SJCRH30 (cell line): ENCODE measurements around the gene AXIN1. TPM values are rescaled to one million over a fixed set of nuclear protein-coding genes. Genes with fewer than 3 reads are reported as not detected.

Experiments
- DNase-seq, 2 experiments: peaks; one replicate each; pipeline ENCODE4 v3.0.0-alpha.2; 2015 to 2020
- H3K27ac ChIP-seq: fragments of 250-450 bp; sonication (Bioruptor Pico); 2 replicates; pipeline ENCODE4 v1.5.1; 2020; ENCODE audit warnings: mild to moderate bottlenecking, moderate library complexity
- H3K27me3 ChIP-seq: fragments of 250-450 bp; sonication (Bioruptor Pico); 2 replicates; pipeline ENCODE4 v1.5.1; 2020; ENCODE audit warnings: mild to moderate bottlenecking, moderate library complexity
- H3K36me3 ChIP-seq: fragments of 250-450 bp; sonication (Bioruptor Pico); 2 replicates; pipeline ENCODE4 v1.5.1; 2020; ENCODE audit warnings: mild to moderate bottlenecking, moderate library complexity
- H3K4me1 ChIP-seq: fragments of 250-450 bp; sonication (Bioruptor Pico); 2 replicates; pipeline ENCODE4 v1.5.1; 2020; ENCODE audit warnings: mild to moderate bottlenecking, moderate library complexity
- H3K4me3 ChIP-seq: fragments of 250-450 bp; sonication (Bioruptor Pico); 2 replicates; pipeline ENCODE4 v1.5.1; 2020; ENCODE audit warnings: mild to moderate bottlenecking, moderate library complexity
- H3K9me3 ChIP-seq: fragments of 250-450 bp; sonication (Bioruptor Pico); replicated peaks from 2 replicates; pipeline ENCODE4 v1.5.1; 2020; ENCODE audit warnings: mild to moderate bottlenecking, moderate library complexity
- total RNA-seq: library from RNA; depleted of rRNA; stranded (reverse); fragments of >200 nt; shearing (Covaris generic); gene quantifications from 2 replicates; pipeline ENCODE4 v1.2.3, GENCODE V29; 2014; rRNA removed

The AXIN1 gene
- total RNA-seq, 1 experiment from 2014 or later: 20.9 TPM

DNA sequence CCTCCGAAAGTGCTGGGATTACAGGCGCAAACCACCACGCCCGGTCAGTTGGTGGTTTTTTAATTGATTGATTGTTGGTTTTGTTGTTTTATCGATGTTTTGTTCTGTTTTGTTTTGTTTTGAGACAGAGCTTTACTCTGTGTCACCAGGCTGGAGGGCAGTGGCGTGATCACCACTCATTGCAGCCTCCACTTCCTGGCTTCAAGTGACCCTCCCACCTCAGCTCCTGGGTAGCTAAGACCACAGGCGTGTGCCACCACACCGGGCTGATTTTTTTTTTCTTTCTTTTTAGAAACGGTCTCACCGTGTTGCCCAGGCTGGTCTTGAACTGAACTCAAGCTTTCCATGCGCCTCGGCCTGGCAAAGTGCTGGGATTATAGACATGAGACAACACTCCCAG is 105.5 kb downstream of the AXIN1 start:
- Histone ChIP-seq H3K4me3 (no peak overlapping the region), H3K4me1 (no peaks in the 10 kb centered on the region), H3K27me3 (no peaks in the 10 kb centered on the region), H3K27ac (no peak overlapping the region), H3K36me3 (no peaks in the 10 kb centered on the region; the same call in 1 of the 2 replicates), H3K9me3 (no peaks in the 10 kb centered on the region)
- DNase-seq: no peak

DNA sequence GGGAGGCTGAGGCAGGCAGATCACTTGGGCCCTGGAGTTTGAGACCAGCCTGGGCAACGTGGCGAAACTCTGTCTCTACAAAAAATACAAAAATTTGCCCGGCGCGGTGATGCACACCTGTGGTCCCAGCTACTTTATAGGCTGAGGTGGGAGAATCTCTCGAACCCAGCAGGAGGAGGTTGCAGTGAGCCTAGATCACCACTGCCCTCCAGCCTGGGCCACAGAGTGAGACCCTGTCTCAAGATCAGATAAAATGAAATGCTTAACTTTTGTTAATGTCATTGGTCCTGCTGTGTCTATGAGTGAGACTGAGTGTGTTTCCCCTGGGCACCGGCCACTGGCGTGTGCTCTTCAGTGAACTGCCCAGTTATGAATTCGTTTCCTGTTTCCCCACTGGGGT is 107.4 kb downstream of the AXIN1 start:
- no peak overlapping the region for H3K27ac ChIP-seq
- H3K36me3 ChIP-seq: no peaks in the 10 kb centered on the region; the same call in 1 of the 2 replicates
- DNase-seq: no peak
- no peaks in the 10 kb centered on the region for H3K27me3 ChIP-seq
- no peak overlapping the region for H3K4me3 ChIP-seq
- H3K9me3 ChIP-seq: no peaks in the 10 kb centered on the region
- no peaks in the 10 kb centered on the region for H3K4me1 ChIP-seq

DNA sequence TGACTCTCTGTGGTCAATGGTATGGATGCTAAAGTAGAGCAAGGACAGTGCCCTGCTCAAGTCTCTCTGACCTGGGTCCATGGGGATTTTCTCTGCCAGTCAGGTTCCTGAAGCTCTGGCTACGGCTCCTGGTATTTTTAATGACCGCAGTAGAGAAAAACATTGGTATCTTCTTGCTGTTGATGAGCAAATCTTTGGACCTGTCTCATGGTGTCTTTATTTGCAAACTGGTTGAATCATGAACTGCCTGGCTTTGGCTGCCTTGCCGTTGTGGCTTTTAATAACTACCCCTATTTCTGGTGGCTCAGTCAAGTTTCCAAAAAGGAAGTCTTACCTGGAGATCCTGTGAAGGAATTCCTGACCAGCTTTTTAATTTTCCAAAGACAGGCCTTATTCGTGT is 109.2 kb downstream of the AXIN1 start:
- Histone ChIP-seq H3K9me3 (no peaks in the 10 kb centered on the region), H3K4me1 (no peaks in the 10 kb centered on the region), H3K27me3 (no peaks in the 10 kb centered on the region), H3K36me3 (no peaks in the 10 kb centered on the region; the same call in 1 of the 2 replicates), H3K27ac (no peak overlapping the region), H3K4me3 (no peak overlapping the region)
- no peak for DNase-seq

DNA sequence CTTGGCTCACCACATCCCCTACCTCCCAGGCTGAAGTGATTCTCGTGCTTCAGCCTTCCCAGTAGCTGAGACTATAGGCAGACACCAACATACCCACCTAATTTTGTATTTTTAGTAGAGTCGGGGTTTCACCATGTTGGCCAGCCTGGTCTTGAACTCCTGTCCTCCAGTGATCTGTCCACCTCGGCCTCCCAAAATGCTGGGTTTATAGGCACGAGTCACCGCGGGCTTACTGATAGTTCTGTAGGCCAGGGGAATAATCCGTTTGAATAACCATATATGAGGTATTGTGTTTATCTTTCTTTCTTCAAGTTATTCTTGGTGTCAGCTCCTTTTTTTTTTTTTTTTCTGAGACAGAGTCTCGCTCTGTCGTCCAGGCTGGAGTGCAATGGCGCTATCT is 110.2 kb downstream of the AXIN1 start:
- no peak overlapping the region for H3K27ac ChIP-seq
- no peaks in the 10 kb centered on the region for H3K27me3 ChIP-seq
- H3K9me3 ChIP-seq: no peaks in the 10 kb centered on the region
- no peak overlapping the region for H3K4me3 ChIP-seq
- no peaks in the 10 kb centered on the region for H3K4me1 ChIP-seq
- no peak for DNase-seq
- no peaks in the 10 kb centered on the region; the same call in 1 of the 2 replicates for H3K36me3 ChIP-seq

DNA sequence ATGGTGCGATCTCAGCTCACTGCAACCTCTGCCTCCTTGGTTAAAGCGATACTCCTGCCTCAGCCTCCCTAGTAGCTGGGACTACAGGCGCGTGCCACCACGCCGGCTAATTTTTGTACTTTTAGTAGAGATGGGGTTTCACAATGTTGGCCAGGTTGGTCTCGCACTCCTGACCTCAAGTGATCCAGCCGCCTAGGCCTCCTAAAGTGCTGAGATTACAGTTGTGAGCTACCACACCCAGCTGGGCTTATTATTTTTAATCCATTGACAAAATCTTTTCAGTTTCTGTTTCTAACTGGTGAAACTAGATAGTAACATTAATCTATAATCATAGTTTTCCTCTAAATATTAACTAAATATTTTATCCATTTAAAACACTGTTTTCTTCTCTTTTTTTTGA is 112.0 kb downstream of the AXIN1 start:
- Histone ChIP-seq H3K4me3 (no peak overlapping the region), H3K9me3 (no peaks in the 10 kb centered on the region), H3K27me3 (no peaks in the 10 kb centered on the region), H3K36me3 (no peaks in the 10 kb centered on the region), H3K4me1 (no peaks in the 10 kb centered on the region), H3K27ac (no peak overlapping the region)
- DNase-seq: no peak

DNA sequence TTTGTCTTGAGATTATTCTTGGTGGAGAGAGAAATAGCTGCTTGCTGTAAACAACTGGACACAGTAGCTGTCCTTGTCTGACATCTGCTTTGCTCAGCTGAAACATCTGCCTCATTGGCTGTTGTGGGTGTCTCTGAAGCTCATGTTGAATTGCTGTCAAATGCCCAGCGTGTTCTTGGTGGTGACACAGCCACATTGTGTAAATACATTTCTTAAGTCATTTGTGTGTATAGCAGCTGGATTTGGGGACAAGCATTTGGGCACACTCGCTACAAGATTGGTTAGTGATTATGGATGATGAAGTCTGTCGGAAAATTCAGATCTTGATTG is 112.6 kb downstream of the AXIN1 start:
- Histone ChIP-seq H3K4me1 (no peaks in the 10 kb centered on the region), H3K27me3 (no peaks in the 10 kb centered on the region), H3K9me3 (no peaks in the 10 kb centered on the region), H3K4me3 (no peak overlapping the region), H3K36me3 (no peaks in the 10 kb centered on the region), H3K27ac (no peak overlapping the region)
- no peak for DNase-seq

Other genes starting within 250 kb of the AXIN1 start
- 9.8 and 11.5 TPM in 2 replicates for gene NPRL3, start 214.1 kb downstream of the AXIN1 start, total RNA-seq
- not detected in 2 replicates for gene HBZ, start 200.1 kb downstream of the AXIN1 start, total RNA-seq
- not detected in 2 replicates for gene HBM, start 186.7 kb downstream of the AXIN1 start, total RNA-seq
- gene HBA2, start 179.8 kb downstream of the AXIN1 start, total RNA-seq: not detected in 2 replicates
- 0.33 TPM in 1 of 2 replicates, not detected in the other for gene HBA1, start 176.0 kb downstream of the AXIN1 start, total RNA-seq
- not detected in 2 replicates for gene HBQ1, start 172.3 kb downstream of the AXIN1 start, total RNA-seq
- 38.0 and 47.4 TPM in 2 replicates for gene LUC7L, start 123.3 kb downstream of the AXIN1 start, total RNA-seq
- gene FAM234A, start 117.9 kb downstream of the AXIN1 start, total RNA-seq: 28.3 and 28.9 TPM in 2 replicates
- gene RGS11, start 76.8 kb downstream of the AXIN1 start, total RNA-seq: not detected in 2 replicates
- not detected in 2 replicates for gene ARHGDIG, start 72.1 kb downstream of the AXIN1 start, total RNA-seq
- 0.18 and 0.38 TPM in 2 replicates for gene PDIA2, start 69.6 kb downstream of the AXIN1 start, total RNA-seq
- gene MRPL28, start 17.8 kb upstream of the AXIN1 start, total RNA-seq: 81.4 and 96.8 TPM in 2 replicates
- gene PGAP6, start 29.3 kb upstream of the AXIN1 start, total RNA-seq: 25.6 and 27.5 TPM in 2 replicates
- gene NME4, start 44.5 kb upstream of the AXIN1 start, total RNA-seq: 140 and 149 TPM in 2 replicates
- 4.8 and 5.7 TPM in 2 replicates for gene DECR2, start 49.2 kb upstream of the AXIN1 start, total RNA-seq
- gene RAB11FIP3, start 72.9 kb upstream of the AXIN1 start, total RNA-seq: 28.6 and 30.2 TPM in 2 replicates
- gene CAPN15, start 175.0 kb upstream of the AXIN1 start, total RNA-seq: 48.8 and 54.0 TPM in 2 replicates
- gene PRR35, start 207.7 kb upstream of the AXIN1 start, total RNA-seq: not detected in 2 replicates
- gene NHLRC4, start 214.3 kb upstream of the AXIN1 start, total RNA-seq: 0.08 TPM in 1 of 2 replicates, not detected in the other
- gene PIGQ, start 217.2 kb upstream of the AXIN1 start, total RNA-seq: 20.9 and 24.4 TPM in 2 replicates
- gene RAB40C, start 237.3 kb upstream of the AXIN1 start, total RNA-seq: 13.2 and 14.4 TPM in 2 replicates